ENCODE results near the gene ZNF221. TPM values are rescaled to one million over a fixed set of nuclear protein-coding genes. Genes with fewer than 3 reads are reported as not detected.
A peak's percentile ranks its signal among the peaks of the same experiment; 100 is the strongest.
"Not testable (repeated sequence)": the region's sequence is repeated elsewhere in the genome, so short reads cannot be mapped to it uniquely, and the experiment has no call there.

The ZNF221 gene
- total RNA-seq, 1 experiment from 2014 or later = 8.3 TPM

- Mint-ChIP-seq H3K36me3 (ENCODE audit: insufficient read depth, unreplicated experiment) (peaks cover 9% of the 10 kb centered on the region), H3K27me3 (ENCODE audit: unreplicated experiment) (no peaks in the 10 kb centered on the region), H3K9me3 (ENCODE audit: low read depth, unreplicated experiment) (peaks cover 6% of the 10 kb centered on the region), H3K27ac (ENCODE audit: unreplicated experiment) (no peak overlapping the region), H3K4me1 (ENCODE audit: low read depth, unreplicated experiment) (peaks cover 9% of the 10 kb centered on the region), H3K4me3 (ENCODE audit: low read depth, unreplicated experiment) (no peak overlapping the region)
- intact Hi-C loops (cut with micrococcal nuclease; ENCODE audit: unreplicated experiment) = loop anchor here (10.0 kb wide), 1 partner anchor 115 kb away; the partner anchor contains the start of gene ZNF283
- no peak for TF ChIP-seq CTCF (IDR thresholded peaks at IDR 0.05; ENCODE audit: unreplicated experiment)
- no TSS peak for BruUV-seq (replicated peaks)
- no peak for DNase-seq
- CTCF ChIA-PET = no interaction called here
Measured at GRCh38 chr19:43939557-43940260, 11.3 kb upstream of the ZNF221 start.

DNA sequence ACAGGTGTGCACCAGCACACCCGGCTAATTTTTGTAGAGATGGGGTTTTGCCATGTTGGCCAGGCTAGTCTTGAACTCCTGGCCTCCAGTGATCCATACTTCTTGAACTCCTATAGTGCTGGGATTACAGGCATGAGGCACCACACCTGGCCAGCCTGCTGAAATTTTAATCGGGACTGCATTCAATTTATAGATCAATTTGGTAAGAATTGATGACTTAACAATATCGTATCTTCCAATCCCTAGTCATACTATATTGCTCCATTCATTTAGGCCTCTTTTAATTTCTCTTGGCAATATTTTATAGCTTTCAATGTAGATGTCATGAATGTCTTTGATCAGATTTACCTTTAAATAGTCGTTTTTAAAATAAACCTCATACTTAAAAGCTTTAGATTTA is 10.3 kb upstream of the ZNF221 start:
- H3K9me3 Mint-ChIP-seq (ENCODE audit: low read depth, unreplicated experiment) = peaks cover 6% of the 10 kb centered on the region
- H3K4me3 Mint-ChIP-seq (ENCODE audit: low read depth, unreplicated experiment) = no peak overlapping the region
- no peak for DNase-seq
- no peak overlapping the region for H3K27ac Mint-ChIP-seq (ENCODE audit: unreplicated experiment)
- BruUV-seq (replicated peaks) = no TSS peak
- no peak for TF ChIP-seq CTCF (IDR thresholded peaks at IDR 0.05; ENCODE audit: unreplicated experiment)
- CTCF ChIA-PET = interaction anchor here (0.7 kb wide), 1 partner anchor 36 kb away, joined by 4 read pairs; no protein-coding TSS in a partner anchor
- peaks cover under 1% of the 10 kb centered on the region for H3K27me3 Mint-ChIP-seq (ENCODE audit: unreplicated experiment)
- intact Hi-C loops (cut with micrococcal nuclease; ENCODE audit: unreplicated experiment) = no loop called here
- H3K4me1 Mint-ChIP-seq (ENCODE audit: low read depth, unreplicated experiment) = peaks cover 6% of the 10 kb centered on the region
- H3K36me3 Mint-ChIP-seq (ENCODE audit: insufficient read depth, unreplicated experiment) = no peaks in the 10 kb centered on the region

DNA sequence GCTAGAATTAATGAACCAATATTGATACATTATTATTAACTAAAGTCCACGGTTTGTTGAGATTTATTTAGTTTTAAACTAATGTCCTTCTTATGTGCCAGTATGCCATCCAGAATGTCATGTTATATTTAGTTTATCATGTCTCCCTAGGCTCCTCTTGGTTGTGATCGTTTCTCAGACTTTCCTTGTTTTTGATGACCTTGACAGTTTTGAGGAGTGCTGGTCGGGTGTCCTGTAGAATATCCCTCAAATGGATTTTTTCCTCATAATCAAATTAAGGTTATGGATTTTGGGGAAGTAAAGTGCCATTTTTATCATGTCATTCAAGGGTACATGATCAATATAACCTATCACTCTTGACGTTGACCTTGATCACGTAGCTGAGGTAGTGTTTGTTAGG is 9.8 kb upstream of the ZNF221 start:
- intact Hi-C loops (cut with micrococcal nuclease; ENCODE audit: unreplicated experiment) = no loop called here
- TF ChIP-seq CTCF (IDR thresholded peaks at IDR 0.05; ENCODE audit: unreplicated experiment) = no peak
- BruUV-seq (replicated peaks) = no TSS peak
- Mint-ChIP-seq H3K36me3 (ENCODE audit: insufficient read depth, unreplicated experiment) (no peaks in the 10 kb centered on the region), H3K4me1 (ENCODE audit: low read depth, unreplicated experiment) (peaks cover under 1% of the 10 kb centered on the region), H3K27me3 (ENCODE audit: unreplicated experiment) (peaks cover 5% of the 10 kb centered on the region), H3K4me3 (ENCODE audit: low read depth, unreplicated experiment) (no peak overlapping the region), H3K27ac (ENCODE audit: unreplicated experiment) (no peak overlapping the region), H3K9me3 (ENCODE audit: low read depth, unreplicated experiment) (peaks cover 9% of the 10 kb centered on the region)
- DNase-seq = no peak
- CTCF ChIA-PET = no interaction called here

DNA sequence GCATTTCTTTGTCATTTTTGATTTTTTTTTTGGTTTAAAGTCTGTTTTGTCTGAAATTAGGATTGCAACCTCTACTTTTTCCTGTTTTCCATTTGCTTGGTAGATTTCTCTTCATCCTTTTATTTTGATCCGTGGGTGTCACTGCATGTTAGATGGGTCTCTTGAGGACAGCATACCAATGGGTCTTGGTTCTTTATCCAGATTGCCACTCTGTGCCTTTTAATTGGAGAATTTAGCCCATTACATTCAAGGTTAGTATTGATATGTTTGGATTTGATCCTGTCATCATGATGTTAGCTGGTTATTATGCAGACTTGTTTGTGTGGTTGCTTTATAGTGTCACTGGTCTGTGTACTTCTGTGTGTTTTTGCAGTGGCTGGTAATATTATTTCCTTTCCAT is 3.6 kb upstream of the ZNF221 start:
- DNase-seq; H3K4me1 Mint-ChIP-seq (ENCODE audit: low read depth, unreplicated experiment); H3K4me3 Mint-ChIP-seq (ENCODE audit: low read depth, unreplicated experiment); BruUV-seq (replicated peaks); H3K27ac Mint-ChIP-seq (ENCODE audit: unreplicated experiment); intact Hi-C loops (cut with micrococcal nuclease; ENCODE audit: unreplicated experiment): not testable (repeated sequence)
- Mint-ChIP-seq H3K9me3 (ENCODE audit: low read depth, unreplicated experiment) (peaks cover 22% of the 10 kb centered on the region), H3K27me3 (ENCODE audit: unreplicated experiment) (peaks cover 25% of the 10 kb centered on the region), H3K36me3 (ENCODE audit: insufficient read depth, unreplicated experiment) (peaks cover 14% of the 10 kb centered on the region)
- CTCF ChIA-PET = interaction anchor here (1.8 kb wide), 1 partner anchor 12 kb away, joined by 9 read pairs; the partner anchor contains the start of gene ZNF45

GRCh38 chr19:43949803-43950202 is 1.2 kb upstream of the ZNF221 start:
- BruUV-seq (replicated peaks); H3K4me1 Mint-ChIP-seq (ENCODE audit: low read depth, unreplicated experiment); CTCF ChIA-PET; DNase-seq; H3K4me3 Mint-ChIP-seq (ENCODE audit: low read depth, unreplicated experiment): not testable (repeated sequence)
- Mint-ChIP-seq H3K27me3 (ENCODE audit: unreplicated experiment) (peaks cover 25% of the 10 kb centered on the region), H3K27ac (ENCODE audit: unreplicated experiment) (peak overlapping the region; percentile 32), H3K9me3 (ENCODE audit: low read depth, unreplicated experiment) (peaks cover 23% of the 10 kb centered on the region), H3K36me3 (ENCODE audit: insufficient read depth, unreplicated experiment) (peaks cover 14% of the 10 kb centered on the region)
- intact Hi-C loops (cut with micrococcal nuclease; ENCODE audit: unreplicated experiment) = loop anchor here (2.0 kb wide), 1 partner anchor 15 kb away; the partner anchor contains the start of gene ZNF45

Measured in Calu3 (cell line).